Measurements from ENCODE around the gene APOA4.

Gene APOA4

GRCh38 chr11:116798368-116798767, 24.7 kb downstream of the APOA4 start:
- no peak for DNase-seq

- no peak for DNase-seq
Observed at GRCh38 chr11:116797816-116798215, 25.3 kb downstream of the APOA4 start.

GRCh38 chr11:116796548-116796947, 26.6 kb downstream of the APOA4 start:
- no peak for DNase-seq

- no peak for DNase-seq
Observed at GRCh38 chr11:116794851-116795250, 28.3 kb downstream of the APOA4 start.

- DNase-seq = no peak
Observed at GRCh38 chr11:116793772-116794097, 29.4 kb downstream of the APOA4 start.

- no peak for DNase-seq
Observed at GRCh38 chr11:116792869-116793771, 30.0 kb downstream of the APOA4 start.

DNA sequence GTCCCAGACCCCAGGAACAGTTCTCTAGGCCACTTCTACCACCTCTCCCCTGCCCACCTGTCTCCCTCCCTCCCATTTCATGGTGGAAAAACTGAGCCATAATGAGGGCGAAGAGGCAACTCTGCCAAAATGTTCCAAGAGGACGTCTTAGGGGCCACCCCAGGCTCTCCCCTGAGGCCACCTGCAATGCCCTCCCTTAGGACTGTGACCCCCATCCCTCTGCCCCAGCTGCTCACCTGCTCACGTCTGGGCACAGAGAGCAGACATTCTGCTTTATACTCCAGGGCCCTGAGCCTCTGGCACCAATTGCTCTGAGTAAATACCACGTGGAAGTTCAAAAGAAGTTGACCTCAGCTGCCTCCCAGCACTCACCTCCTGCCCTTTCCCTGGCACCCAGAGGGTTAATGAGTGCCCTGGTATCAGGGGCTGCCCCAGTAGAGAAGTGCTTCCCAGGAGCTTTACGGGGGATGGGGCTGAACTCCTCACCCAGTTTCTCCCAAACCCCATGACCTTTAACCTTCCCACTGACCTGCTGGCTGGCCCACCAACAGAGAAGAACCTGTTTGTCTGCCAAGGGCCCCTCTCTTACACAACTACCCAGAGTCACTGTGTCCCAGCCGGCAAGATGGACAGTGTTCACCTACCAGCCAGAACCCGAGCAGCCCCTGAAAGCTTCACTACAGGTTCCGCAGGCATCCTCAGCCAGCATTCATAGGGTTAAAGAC, 30.8 kb downstream of the APOA4 start:
- no peak for DNase-seq

- DNase-seq = no peak
Observed at GRCh38 chr11:116791813-116792143, 31.3 kb downstream of the APOA4 start, which contains the start of gene APOA5. APOA5 (minus strand) TSS chr11:116791879; CDS start chr11:116791860, 19 bp downstream.

GRCh38 chr11:116791002-116791812, 31.9 kb downstream of the APOA4 start:
- peak; percentile 63 for DNase-seq

GRCh38 chr11:116790167-116791001, 32.7 kb downstream of the APOA4 start:
- no peak for DNase-seq

- no peak for DNase-seq
Observed at GRCh38 chr11:116788975-116789374, 34.1 kb downstream of the APOA4 start.

- no peak for DNase-seq
Observed at GRCh38 chr11:116788534-116788933, 34.6 kb downstream of the APOA4 start.

DNA sequence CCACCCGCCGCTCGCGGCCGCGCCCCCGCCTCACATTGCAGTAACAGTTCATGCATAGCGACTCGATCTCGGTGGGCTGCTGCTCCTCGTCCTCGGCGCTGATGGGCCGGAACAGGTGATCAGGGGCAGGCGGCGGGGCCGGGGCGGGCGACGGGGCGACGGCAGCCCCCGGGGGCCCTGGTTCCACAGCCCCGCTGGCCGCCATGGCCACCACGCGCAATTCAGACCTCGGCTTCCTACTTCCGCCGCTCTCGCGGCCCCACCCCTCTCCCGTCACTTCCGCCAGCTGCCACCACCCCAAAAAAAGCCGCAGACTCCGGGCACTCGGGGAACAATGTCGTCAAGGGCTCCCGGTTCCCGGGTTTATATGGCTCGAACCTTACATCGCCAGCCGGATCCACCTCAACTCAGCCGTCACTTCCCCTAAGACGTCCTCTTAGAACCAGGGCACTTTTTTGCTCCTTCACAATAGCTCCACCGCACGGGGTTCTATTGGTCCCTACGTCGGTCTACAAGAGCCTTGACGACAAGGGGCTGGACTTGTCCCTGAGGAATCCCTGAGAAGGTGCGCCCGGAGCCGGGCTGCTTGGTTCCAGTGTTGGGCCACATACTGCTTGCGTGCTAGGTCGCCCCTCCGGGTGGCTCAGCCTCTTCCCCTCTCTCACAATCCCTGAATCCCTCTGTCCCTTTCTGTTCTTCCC, 35.2 kb downstream of the APOA4 start, which contains the start of gene ZPR1:
Gene ZPR1, minus strand, starts transcription at position 238 of the 701 bp plus-strand sequence. Its CDS starts 33 bp downstream, at position 205.
- DNase-seq = peak; percentile 75

DNA sequence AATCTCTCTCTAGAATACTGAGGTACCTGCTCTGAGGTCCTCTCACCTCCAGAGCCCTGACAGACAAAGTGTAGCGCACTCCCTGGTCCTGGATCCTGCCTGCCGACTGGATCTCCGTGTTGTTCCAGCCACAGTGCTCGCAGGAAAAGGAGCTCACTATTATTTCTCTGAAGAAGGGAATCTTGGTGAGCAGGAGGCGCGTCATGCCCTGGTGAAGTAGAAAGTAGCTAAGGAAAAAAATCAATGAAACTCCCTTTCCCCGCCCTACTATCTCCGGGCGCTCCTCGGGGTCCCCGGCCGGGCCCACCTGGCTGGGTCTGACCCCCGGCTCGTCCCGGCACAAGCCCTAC, 35.7 kb downstream of the APOA4 start:
- no peak for DNase-seq

GRCh38 chr11:116786966-116787365, 36.1 kb downstream of the APOA4 start:
- no peak for DNase-seq

GRCh38 chr11:116786326-116786725, 36.8 kb downstream of the APOA4 start:
- DNase-seq = no peak

DNA sequence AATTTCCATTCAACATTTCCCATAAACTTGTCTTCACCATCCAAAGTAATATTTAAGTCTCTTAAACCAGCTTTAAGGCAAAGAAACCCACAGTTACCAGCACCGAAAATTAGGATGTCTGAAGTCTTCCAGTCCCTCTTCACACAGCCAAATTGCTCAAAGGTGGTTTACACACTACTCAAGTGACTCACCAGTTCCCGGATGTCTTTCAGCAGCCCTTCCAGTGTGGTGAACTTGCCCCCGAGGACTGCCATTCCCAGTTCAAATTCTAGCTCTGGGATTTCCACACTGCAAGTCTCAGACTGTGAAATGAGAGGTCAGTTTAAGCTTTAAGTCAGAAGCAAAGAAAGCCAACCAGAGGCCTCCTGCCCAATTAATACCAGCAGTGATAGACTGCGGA, 40.4 kb downstream of the APOA4 start:
- no peak for DNase-seq

DNA sequence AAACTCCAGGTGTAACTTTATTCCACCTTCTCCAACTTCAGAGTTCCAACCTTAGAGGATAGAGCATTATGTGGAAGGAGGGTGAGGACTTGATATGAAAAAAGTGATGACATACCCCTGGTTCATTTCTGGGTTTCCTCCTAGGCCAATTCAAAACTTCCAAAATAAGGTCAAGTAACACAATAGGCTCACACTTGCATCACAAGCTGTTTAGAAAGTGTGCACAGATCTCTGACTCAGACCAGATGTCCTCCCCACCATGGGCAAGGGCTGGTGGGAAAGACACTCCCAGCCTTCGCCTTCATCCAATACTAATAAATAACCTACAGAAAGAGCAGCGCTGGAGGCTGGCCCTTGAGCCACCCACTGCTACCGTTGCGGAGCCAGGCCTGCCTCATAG, 44.5 kb downstream of the APOA4 start:
- no peak for DNase-seq

- no peak for DNase-seq
Observed at GRCh38 chr11:116777056-116777455, 46.0 kb downstream of the APOA4 start.

GRCh38 chr11:116776522-116776984, 46.6 kb downstream of the APOA4 start:
- DNase-seq = no peak

DNA sequence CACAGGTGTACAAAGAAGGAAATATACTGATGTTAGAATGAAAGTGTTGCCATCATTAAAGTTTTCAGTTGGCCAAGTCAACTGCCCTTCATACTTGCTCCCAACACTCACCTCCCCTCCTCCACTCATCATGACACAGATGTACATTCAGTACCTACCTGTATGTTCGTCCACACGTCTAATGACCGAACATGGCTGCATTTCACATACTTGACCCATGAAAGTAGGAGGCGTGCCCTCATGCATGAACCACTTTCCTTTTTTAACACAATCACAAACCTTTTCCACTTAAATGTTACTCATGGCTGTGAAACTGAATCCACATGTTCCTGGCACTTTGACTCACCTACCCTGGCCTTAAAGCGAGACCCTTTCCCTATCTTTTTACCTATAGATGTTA, 47.1 kb downstream of the APOA4 start:
- no peak for DNase-seq

DNA sequence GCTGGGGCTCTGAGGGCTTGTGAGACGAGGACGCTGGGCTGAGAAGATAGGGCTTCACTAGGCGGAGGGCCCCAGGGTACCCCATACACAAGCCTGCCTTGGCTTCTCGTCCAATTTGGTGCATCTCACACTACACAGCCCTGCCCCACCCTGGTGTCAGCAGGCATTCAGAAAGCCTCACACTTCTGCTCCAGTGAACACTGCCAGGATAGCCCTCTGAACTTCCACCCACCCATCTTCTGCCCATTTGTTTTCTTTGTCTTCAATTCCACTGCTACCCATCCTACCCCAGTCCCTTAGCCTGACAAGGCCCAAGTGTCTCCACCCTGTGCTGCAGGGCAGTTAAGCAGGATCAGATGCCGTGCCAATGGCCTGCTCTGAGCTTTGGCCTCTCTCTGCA, 48.4 kb downstream of the APOA4 start:
- DNase-seq = no peak
